UCSD-AML1 (cell line): Measurements from ENCODE around the gene TPSD1.
"Not testable (repeated sequence)": the region's sequence is repeated elsewhere in the genome, so short reads cannot be mapped to it uniquely, and the experiment has no call there.

ENCODE experiments used
- DNase-seq: peaks from one replicate; lab custom pipeline; 2025; ENCODE audit not compliant: unreplicated experiment; lab: John Stamatoyannopoulos, UW

The TPSD1 gene

DNA sequence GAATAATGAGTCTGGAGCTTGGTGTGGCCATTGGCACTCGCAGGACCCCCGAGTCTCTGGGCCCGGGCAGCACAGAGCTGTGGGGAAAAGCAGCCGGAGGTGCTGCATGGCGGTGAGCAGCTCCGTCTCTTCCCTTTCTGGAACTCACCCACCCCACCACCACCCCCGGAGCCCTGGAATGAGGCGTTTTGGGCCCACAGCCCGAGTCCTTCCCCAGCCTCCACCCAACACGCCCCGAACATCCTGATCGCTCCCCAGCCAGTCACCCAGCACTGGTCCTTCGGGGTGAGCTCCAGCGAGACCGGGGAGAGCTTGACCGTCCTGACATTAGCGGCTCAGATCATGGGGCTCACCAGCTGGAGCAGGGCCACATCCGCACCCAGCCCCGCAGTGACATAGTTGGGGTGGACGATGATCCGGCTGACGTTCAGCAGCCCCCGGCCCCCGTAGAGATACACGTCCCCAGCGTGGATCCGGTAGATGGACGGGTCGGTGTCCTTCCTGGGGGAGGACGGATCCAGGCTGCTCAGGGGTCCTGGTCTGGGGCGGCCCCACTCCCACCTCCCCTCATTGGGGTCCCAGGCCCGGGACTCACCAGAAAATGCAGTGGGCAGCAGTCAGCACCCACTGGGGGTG is 6.5 kb downstream of the TPSD1 start:
- DNase-seq, result no peak

DNA sequence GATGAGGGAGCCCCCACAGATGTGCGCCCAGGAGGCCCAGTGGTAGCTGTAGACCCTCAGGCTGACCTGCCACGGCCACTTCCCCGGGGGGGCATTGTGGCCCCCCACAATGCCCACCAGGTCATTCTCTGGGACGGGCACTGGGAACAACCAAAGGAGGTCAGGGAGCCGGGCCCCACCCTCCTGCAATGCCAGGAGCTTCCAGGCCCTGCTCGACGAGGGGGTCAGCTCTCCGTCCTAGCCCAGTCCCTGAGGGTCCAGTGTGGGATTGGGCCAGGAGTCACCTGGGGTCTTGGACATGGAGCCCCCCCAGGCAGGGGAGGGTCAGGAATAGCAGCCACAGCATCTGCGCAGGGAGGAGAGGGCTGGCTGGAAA is 7.0 kb downstream of the TPSD1 start:
- no peak for DNase-seq

DNA sequence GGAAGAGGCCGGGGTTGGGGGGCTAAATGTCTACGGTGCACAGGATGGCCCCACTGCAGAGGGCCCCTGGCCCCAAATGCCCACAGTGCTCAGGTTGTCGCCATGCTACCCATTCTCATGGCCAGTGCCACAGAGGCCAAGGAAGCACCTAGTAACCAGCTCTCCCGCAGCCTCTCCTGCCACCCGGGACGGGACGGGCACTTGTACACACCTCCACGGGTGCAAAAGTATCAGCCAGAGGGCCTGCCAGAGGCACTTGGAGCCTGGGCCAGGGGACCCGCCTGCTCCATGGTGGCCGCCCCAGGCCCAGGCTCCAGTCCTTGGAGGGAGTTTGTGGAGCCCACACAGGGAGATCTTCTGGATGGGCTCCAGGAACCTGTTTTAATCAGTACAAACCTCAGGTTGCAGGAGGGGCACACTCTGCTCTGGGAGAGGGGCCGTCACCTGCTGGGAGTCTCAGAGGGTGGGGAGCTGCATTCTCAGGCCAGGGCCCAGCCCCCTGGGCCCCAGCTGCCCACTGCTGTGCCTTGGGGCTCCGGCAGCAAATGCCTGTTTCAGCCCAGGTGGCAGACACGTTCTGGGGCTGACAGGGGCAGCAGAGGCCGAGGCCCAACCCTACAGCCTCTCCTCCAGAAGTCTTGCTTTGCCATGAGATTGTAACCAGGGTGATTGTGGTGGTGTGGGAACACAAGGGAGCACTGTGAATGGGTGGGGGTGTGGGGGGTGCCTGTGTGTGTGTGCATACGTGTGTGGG is 7.9 kb downstream of the TPSD1 start:
- DNase-seq, result no peak

DNA sequence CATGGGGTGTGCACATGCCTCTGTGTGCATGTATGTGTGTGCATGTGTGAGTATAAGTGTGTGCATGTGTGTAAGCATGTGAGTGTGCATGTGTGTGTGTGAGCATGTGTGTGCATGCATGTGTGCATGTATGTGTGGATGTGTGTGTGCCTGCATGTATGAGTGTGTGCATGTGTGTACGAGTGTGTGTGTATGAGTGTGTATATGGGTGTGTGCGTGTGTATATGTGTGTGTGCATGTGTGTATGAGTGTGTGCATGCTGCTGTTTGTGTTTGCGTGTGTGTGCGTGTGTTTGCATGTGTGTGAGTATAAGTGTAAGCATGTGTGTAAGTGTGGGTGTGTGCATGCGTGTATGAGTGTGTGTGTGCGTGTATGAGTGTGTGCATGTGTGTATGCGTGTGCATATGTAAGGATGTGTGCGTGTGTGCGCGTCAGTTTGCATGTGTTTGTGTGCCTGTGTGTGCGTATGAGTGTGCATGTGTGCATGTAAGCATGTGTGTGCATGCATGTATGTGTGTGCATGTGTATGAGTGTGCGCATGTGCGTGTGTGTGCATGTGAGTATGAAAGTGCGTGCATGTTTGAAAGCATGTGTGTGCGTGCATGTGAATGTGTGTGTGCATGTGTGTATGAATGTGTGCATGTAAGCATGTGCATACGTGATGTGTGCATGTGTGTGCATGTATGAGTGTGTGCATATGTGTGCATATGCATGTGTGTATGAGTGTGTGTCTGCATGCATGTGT is 8.6 kb downstream of the TPSD1 start:
- DNase-seq, result no peak

DNA sequence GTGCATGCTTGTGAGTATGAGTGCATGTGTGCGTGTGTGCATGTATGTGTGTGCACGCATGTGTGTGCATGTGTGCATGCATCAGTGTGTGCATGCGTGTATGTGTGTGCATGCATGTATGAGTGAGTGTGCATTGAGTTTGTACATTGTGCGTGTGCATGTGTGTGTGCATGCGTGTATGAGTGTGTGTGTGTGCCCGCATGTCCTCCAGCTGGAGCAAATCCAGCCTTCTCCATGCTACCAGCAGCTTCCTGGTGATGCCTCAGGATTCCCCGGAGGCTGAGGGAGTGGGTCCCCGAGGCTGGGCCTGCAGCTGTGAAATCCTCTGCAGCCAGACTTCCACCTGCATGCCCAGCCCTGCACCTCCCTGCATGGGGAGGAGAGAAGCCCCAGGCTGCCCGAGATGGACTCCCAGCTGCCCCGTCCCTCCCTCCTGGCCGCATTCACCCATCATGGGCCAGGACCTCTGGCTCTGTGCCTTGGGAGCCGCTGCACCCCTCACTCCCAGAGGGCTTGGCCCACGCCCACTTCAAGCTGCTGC is 9.3 kb downstream of the TPSD1 start:
- no peak for DNase-seq

DNA sequence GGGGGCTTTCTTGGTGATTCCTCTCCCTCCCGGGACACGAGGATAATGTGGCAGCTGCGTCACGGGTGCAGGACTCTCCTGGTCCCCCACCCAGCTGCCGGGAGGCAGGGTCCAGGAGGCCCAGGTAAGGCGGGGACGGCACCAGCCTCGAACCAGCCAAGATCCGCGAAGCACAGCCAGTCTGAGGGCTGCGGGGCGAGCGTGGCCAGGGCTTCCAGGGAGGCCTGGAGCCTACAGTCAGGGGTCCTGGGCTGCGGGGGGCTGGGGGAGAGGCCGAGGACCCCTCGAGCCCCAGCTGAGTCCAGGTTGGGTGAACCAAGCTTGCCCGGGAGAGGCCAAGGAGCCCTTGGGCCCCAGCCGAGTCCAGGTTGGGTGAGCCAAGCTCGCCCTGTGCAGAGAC is 10.0 kb downstream of the TPSD1 start:
- no peak for DNase-seq

DNA sequence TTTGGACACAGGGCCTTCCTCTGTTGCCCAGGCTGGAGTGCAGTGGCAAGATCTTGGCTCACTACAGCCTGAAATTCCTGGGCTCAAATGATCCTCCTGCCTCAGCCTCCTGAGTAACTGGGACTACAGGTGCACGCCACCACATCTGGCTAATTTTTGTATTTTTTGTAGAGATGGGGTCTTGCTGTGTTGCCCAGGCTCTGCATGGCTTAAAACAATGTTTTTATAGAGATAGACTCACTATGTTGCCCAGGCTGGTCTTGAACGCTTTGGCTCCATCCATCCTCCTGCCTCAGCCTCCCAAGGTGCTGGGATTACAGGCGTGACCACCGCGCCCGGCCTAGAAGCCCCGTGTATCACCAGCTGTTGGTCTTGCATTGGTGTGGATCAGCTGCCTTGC is 13.5 kb downstream of the TPSD1 start:
- not testable (repeated sequence) for DNase-seq

DNA sequence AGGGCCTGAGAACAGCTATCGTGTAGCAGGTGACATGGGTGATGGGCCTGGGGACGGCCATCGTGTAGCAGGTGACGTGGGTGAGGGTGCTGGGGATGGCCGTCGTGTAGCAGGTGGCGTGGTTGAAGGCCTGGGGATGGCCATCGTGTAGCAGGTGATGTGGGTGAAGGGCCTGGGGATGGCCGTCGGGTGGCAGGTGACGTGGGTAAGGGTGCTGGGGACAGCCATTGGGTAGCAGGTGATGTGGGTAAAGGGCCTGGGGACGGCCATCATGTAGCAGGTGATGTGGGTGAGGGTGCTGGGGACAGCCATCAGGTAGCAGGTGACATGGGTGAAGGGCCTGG is 15.5 kb downstream of the TPSD1 start:
- no peak for DNase-seq

DNA sequence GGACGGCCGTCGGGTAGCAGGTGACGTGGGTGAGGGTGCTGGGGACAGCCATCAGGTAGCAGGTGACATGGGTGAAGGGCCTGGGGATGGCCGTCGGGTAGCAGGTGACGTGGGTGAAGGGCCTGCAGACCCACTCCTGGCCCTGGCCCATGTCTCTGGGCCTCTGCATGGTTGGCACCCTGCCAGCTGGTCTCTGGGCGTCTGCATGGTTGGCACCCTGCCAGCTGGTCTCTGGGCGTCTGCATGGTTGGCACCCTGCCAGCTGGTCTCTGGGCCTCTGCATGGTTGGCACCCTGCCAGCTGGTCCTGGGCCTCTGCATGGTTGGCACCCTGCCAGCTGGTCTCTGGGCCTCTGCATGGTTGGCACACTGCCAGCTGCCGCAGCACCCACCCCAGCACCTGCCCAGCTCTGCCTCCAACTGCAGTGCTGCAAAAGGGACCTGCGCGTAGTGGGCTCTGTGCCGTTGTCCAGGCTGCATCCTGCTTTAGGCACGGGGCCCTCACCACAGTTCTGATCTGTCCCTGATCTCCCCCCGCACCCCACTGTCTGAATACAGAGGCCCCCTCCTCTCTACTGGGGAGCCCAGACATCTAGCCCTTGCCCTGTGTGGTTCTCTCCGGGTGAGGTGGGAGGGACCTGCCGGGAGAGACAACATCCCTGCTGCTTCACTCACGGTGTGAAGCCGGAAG is 16.0 kb downstream of the TPSD1 start:
- DNase-seq, result not testable (repeated sequence)

DNA sequence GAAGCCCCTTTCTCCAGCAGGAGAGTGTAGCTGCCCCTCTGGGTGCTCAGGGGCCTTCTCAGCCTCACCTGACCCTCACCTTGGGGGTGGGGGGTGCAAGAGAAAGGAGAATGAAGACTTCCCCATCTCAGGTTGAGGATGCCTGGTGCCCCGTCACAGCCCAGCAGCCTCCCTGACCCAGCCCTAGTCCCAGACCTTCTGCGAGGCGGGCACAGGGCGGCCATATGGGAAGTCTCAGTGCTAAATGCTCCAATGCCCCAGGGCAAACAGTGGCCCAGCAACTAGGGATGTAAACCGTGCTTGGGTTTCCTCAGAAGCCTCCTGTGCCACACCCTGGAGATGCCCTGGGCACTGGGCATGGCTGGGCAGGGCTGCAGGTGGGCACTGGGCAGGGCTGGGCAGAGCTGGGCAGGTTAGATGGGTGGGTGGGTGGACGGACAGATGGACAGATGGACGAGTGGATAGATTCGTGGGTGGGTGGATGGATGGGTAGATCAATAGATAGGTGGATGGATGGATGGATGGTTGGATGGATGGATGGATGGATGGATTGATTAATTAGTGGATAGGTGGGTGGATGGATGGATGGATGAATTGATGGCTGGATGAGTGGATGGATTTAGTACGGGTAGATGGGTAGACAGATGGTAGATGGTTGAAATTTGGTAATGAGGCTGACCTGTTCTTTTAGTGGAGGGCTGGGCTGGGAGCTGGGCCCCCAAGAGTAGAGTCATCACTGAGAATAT is 16.8 kb downstream of the TPSD1 start:
- no peak for DNase-seq

DNA sequence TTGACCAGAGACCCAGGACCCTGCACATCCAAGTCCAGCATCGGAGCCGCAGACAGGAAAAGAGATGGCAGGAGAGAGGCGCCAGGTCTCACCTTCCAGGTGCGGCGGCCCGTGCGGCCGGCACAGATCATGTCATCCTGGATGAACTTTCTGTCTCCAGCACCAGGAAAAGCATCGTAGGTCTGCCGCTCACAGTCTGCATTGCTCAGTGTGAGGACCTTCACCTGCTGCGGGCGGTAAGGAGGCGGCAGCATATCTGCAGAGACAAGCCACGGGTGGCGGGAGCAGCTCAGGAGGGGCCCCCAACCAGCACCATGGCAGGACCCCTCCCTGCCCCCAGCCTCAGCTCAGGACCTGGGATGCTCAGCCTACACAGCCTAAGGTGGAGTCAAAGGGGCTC is 17.9 kb downstream of the TPSD1 start:
- no peak for DNase-seq

DNA sequence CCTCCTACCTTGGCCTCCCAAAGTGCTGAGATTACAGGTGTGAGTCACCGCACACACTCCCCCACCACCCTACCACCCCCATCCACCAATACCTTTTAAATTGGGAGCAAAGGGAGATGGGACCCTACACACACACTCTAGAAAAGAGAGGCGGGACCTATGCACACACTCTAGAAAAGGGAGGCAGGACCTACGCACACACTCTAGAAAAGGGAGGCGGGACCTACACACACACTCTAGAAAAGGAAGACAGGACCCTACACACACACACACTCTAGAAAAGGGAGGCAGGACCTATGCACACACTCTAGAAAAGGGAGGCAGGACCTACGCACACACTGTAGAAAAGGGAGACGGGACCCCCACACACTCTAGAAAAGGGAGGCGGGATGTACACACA is 18.9 kb downstream of the TPSD1 start:
- DNase-seq, result no peak

DNA sequence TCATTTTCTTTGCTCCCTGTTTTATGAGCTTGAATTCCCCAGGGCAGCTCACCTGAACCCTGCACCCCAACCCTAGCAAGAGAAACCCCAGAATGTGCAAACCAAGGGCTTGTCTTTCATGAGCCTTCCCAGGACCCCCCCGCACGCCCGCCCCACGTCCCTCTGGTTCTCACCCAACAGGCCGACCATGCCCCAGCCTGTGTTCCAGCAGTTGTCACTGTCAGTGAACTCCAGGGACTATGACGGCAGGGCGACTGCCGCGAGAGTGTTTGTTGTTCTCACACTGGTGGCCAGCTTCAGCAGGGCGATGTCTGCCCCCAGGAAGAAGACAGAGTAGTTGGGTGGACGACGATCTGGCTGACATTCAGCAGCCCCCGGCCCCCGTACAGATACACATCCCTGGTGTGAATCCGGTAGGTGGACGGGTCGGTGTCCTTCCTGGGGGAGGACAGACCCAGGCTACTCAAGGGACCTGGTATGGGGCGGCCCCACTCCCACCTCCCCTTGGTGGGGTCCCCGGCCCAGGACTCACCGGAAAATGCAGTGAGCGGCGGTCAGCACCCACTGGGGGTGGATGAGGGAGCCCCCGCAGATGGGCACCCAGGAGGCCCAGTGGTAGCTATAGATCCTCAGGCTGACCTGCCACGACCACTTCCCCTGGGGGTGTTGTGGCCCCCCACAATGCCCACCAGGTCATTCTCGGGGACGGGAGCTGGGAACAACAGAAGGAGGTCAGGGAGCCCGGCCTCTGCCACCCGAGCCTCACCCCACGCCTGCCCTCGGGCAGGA is 20.1 kb downstream of the TPSD1 start:
- no peak for DNase-seq

DNA sequence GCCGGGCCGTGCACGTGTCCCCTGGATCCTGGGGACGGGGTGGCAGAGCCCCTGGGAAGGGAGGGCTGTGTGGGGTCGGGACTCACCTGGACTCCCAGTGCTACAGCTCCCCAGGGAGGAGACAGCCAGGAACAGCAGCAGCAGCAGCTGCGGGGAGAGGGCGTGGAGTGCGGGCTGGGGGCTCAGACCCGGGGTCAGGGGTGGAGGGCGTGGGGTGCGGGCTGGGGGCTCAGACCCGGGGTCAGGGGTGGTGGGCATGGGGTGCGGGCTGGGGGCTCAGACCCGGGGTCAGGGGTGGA is 20.7 kb downstream of the TPSD1 start:
- no peak for DNase-seq

DNA sequence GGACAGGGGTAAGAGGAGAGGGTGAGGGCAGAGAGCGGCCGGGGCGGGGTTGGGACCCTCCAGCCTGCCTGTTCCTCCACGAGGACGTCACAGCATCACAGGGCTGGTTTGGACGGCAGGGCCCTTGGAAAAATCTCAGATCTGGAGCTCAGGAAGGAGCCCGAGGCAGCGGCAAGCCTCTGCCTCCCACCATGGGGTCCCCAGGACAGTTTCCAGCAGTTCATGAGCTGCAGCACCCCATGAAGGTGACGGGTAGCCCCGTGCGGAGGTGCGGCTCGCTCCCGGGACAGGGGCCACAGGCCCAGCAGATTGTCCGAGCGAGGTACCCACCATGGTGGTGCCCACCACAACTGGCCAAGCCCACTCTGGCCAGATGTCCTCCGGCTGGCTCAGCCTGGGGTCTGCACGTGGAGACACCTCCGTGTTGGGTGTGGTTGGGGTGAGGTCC is 21.3 kb downstream of the TPSD1 start:
- no peak for DNase-seq

DNA sequence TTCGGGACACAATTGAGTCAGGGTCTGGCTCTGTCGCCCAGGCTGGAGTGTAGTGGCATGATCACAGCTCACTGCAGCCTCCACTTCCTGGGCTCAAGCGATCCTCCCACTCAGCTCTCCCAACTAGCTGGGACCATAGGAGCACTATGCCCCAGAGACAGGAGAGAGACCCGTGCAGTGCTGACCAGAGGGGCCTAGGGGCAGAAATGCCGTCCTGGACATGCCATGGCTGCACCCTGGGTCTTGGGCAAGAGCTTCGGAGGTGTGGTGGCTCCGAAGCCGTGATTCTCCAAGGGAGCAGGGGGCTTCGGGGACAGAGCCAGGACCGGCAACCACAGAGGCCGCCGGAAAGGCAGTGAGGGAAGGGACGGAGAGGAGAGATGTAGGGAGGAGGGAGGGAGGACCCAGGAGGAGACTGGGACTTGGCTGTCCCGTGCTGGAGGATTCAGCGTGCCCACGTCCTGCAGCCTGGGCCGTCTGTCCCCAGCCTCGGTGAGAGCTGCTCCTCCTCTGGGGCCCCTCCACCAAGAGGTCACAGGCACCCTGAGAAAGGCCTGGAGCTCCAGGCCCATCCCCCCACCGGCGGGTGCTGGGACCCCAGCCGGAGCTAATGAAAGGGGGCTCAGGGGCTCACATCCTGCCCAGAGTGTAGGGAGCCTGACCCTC is 21.9 kb downstream of the TPSD1 start:
- no peak for DNase-seq

DNA sequence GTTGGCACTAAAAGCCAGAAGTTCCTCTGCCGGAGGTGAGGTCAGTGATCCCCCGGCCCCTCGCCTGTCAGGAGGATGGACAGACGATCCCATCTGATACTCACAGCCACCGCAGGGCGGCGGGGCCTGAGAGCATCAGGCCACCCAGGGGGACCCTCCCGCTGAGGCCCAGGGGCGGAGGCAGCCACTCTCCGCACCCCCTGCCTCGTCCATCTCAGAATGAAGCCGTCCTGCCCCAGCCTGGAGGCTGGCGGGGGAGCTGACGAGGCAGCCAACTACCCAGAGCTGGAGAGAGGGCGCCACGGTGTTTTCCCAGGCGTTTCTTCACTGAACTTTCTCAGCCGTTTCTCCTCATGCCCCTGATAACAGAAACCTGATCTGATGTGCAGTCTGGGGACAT is 22.6 kb downstream of the TPSD1 start:
- DNase-seq, result no peak

DNA sequence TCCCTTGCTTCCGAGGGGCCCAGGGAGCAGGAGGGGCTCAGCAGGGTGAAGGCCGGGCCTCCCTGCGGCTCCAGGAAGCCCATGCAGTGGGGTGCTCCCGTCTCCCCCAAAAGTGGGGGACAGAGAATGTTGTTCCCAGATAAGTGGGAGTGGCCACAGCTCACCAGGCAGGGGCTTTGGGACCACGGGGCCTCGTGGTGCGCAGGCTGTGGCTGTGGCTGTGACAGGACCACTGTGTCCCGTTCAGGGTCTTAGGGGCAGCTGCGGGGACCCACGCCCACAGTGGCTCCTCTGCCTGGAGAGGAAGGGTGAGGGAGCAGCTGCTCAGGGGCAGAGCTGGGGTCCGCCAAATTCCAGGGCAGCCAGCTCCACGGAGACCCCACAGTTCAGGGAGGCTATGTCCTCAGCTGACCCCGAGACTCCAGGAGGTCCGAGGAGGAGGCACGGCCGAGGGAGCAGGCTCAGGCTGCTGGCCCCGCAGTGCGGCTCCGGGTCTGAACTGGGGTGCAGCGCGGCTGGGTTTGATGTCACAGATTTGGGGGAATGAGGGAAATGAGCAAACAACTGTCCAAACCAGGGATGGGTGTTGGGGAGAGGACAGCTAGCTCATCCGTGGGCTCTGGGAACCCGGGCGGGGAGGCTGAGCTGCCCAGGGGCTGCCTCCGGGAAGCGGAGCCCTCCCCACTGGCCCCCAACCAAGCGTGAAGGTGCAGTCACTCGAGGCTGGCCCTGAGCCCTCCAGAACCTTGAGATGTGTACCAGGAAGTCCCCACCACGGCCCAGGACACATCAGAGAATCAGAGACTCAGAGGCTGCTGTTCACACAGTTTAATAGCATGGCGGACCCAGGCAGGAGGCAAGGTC is 23.4 kb downstream of the TPSD1 start:
- no peak for DNase-seq
